Stimulated activated CD8-positive, alpha-beta memory T cell treated with anti-CD3 and anti-CD28 coated beads, Interleukin-2, amount 100 ng/mL, for 48 hours (primary cell): ENCODE data around the gene LRP1.

ENCODE experiments used
- DNase-seq, 2 donors: peaks; one replicate each; pipeline ENCODE4 v3.0.0-alpha.2; 2020; ENCODE audit warnings: low read depth in 2 of 2

LRP1 gene

DNA sequence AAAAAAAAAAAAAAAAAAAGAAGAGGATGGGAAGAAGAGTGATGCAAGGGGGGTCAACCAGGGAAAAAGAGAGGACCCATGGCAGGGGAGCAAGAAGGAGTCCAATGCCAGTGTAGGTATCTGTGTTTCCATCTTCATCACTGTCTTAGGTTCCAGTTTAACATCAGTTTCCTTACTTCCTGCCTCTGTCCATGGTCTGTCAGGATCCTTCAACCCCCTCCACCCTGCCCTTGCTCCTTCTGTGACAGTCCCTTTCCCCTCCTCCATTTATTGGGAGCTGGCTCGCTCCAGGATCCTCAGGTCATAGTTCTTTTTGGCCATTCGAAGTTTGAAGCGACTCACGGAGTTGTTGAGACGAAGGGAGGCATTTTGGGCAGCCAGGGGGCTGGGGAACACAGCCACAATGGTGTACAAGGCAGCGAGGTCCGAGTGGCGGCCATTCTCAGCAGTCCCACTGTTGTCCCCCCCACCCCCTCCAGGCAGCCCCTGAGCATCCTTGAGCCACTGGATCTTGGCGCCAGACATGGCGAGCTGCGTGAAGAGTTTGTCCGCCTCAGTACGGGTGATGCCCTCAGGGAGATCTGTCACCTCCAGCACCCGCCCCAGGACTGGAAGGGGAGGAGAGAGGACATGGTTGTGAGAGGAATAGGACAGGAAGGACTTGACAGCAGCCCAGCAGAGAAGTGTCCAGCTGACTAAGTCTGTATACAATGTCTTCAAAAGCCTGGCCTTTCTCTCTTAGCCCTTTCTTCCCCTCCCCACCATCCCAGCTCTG, 126.4 kb downstream of the LRP1 start:
- no peak for DNase-seq

DNA sequence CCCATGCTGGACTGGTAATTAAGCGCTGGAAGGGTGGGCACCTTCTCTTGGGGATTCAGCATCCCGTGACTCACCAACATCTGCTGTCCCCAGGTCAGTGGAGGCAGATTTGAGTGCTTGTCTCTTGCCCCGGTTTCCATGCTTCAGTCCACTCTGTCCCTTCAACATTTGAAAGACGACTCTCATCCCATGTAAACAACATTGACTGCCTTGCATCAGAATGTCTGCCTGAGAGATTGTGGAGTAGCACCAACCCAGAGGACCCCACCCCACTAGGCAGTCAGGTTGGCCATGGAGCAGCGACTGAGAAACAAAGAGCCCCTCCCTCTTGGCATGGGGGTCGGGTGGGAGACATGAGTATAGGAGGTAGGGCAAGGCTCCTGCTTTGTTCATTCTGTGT, 127.6 kb downstream of the LRP1 start:
- no peak for DNase-seq

DNA sequence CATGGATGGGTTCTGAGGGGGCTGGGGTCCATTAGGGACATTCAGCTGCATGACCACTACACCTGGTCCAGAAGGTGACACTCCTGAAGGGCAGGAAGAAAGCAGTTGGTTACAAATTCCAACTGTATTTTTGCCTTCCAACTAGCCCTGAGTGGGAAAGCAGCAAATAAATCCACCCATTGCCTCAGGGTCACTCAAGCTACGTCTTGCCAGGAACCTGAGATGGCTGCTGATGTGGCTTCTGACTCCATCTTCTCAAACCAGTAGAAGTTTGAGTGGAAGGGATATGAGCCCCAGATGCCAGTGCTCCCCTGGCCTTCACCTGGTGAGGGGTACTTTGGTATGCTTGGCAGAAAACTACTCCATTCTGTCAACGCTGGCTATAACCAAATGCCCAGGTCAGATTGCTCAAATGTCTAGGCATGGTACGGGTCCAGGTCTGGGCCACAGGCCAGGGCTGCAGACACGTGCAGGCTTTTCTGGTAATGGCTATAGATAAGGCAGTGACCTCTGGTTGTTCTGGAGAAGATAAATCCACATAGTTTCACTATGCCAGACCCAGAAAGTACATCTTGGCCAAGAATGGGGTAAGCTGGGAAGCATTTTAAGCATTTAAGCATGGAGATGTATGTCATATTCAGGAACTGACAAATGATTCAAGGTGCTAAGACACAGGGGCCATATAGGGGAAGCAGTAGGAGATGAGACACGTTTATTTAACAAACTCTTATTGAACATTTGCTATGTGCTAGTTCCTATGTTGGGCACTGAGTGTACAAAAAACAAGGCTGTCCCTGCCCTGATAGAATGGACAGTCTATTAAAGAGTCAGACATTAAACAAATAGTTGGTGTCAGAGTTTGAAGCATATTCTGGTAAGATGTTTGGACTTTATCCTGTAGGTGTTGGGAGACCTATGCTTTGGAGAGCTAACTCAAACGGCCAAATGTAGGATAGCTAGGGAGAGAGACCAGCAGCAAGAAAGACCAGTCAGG, 131.0 kb downstream of the LRP1 start:
- DNase-seq = no peak

- no peak for DNase-seq
These were observed 132.1 kb downstream of the LRP1 start for GRCh38 chr12:57260366-57260765.

GRCh38 chr12:57261428-57261865, 133.2 kb downstream of the LRP1 start:
- no peak for DNase-seq

- DNase-seq = no peak
These were observed 134.0 kb downstream of the LRP1 start for GRCh38 chr12:57262126-57262822.
